Renal pelvis (tissue), 4 donors: ENCODE measurements around the gene MYBPH. TPM values are rescaled to one million over a fixed set of nuclear protein-coding genes. Genes with fewer than 3 reads are reported as not detected.

Experiments
- DNase-seq: peaks from one replicate; pipeline ENCODE4 v3.0.0-alpha.2; 2013
- polyA plus RNA-seq, 3 donors: library from polyadenylated mRNA; unstranded; fragments of 120-200 nt; gene quantifications; one replicate each; pipeline ENCODE4 v1.2.1, GENCODE V29; 2013; ENCODE audit not compliant: insufficient read length in 3 of 3

The MYBPH gene
- polyA plus RNA-seq, 3 donors = 0.40 to 0.57 (median 0.50) TPM

GRCh38 chr1:203201516-203202205, 26.0 kb upstream of the MYBPH start:
- no peak for DNase-seq

- no peak for DNase-seq
These were observed 25.3 kb upstream of the MYBPH start for GRCh38 chr1:203200916-203201315.

- DNase-seq = no peak
These were observed 24.4 kb upstream of the MYBPH start for GRCh38 chr1:203199816-203200571.

- no peak for DNase-seq
These were observed 23.8 kb upstream of the MYBPH start for GRCh38 chr1:203199481-203199815.

- DNase-seq = no peak
These were observed 23.4 kb upstream of the MYBPH start for GRCh38 chr1:203199002-203199401.

- no peak for DNase-seq
These were observed 22.0 kb upstream of the MYBPH start for GRCh38 chr1:203197625-203198024.

- DNase-seq = no peak
These were observed 20.7 kb upstream of the MYBPH start for GRCh38 chr1:203196371-203196770.

- DNase-seq = no peak
These were observed 15.3 kb upstream of the MYBPH start for GRCh38 chr1:203190949-203191348.

GRCh38 chr1:203189951-203190352, 14.3 kb upstream of the MYBPH start:
- no peak for DNase-seq

- no peak for DNase-seq
These were observed 13.1 kb upstream of the MYBPH start for GRCh38 chr1:203188686-203189232.

- DNase-seq = no peak
These were observed 12.2 kb upstream of the MYBPH start for GRCh38 chr1:203187689-203188264.

GRCh38 chr1:203187304-203187685, 11.7 kb upstream of the MYBPH start:
- DNase-seq = no peak

GRCh38 chr1:203186446-203187303, 11.0 kb upstream of the MYBPH start, which contains the start of gene CHI3L1:
Gene CHI3L1, minus strand, starts transcription at chr1:203186704. Its CDS starts 81 bp downstream, at chr1:203186623.
- DNase-seq = no peak

- no peak for DNase-seq
These were observed 10.4 kb upstream of the MYBPH start for GRCh38 chr1:203186091-203186445.

- no peak for DNase-seq
These were observed 10.0 kb upstream of the MYBPH start for GRCh38 chr1:203185585-203185984.

- DNase-seq = no peak
These were observed 9.4 kb upstream of the MYBPH start for GRCh38 chr1:203185061-203185461.

GRCh38 chr1:203184467-203184866, 8.8 kb upstream of the MYBPH start:
- DNase-seq = no peak

- DNase-seq = no peak
These were observed 8.2 kb upstream of the MYBPH start for GRCh38 chr1:203183828-203184227.

GRCh38 chr1:203182387-203182953, 6.8 kb upstream of the MYBPH start:
- no peak for DNase-seq

- DNase-seq = no peak
These were observed 6.2 kb upstream of the MYBPH start for GRCh38 chr1:203181586-203182386.
